OCI-LY7 (cell line): ENCODE data around the gene CD300C.

Source experiments
- EZH2phosphoT487 ChIP-seq: fragments of 200-600 bp; sonication (generic); IDR thresholded peaks from 2 replicates; pipeline ENCODE4 v1.6.1; 2018; ENCODE audit warnings: low read depth, borderline replicate concordance, mild to moderate bottlenecking, mixed run types, antibody characterized with exemption, low read length, moderate library complexity, mixed read lengths
- TF ChIP-seq, protein P1 (sequence below): fragments of 200-600 bp; sonication (generic); conservative IDR thresholded peaks from 2 replicates; pipeline ENCODE4 v1.5.1; 2014; ENCODE audit warnings: mild to moderate bottlenecking, antibody characterized with exemption, low read length, moderate library complexity, mixed read lengths

DNA sequence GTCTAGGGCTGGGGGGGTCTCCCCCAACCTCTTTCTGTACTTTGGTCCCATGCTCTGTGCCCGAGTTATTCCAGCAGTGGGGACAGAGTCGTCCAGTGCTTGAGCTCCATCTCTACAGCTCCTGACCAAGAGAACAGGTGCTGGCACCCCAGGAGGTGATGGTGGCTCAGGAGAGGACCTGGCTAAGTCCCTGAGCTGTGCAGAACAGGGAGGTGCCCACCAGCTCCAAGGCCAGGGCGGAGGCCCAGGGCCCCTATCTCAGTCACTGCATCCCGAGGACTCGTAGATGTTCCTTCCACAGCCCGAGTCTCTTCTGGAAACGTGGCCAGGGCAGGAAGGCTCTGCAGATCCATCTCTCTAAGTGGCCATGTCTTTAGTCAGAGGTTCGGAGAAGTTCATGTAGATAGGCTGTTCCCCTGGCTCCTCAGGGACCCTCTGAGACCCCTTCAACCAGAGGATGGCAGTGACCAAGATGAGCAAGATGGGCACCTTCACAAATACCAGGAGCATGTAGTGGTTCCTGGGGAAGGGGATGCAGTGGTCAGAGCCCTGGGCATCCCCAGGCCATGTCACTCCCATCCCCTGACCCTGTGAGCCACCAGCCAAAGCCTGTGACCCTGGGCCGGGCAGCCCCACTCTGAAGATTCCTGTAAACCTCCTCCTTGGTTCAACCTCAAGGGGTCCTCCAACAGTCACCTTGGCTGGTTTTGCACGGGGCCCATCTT is 23.4 kb downstream of the CD300C start:
- TF ChIP-seq, protein P1, sequence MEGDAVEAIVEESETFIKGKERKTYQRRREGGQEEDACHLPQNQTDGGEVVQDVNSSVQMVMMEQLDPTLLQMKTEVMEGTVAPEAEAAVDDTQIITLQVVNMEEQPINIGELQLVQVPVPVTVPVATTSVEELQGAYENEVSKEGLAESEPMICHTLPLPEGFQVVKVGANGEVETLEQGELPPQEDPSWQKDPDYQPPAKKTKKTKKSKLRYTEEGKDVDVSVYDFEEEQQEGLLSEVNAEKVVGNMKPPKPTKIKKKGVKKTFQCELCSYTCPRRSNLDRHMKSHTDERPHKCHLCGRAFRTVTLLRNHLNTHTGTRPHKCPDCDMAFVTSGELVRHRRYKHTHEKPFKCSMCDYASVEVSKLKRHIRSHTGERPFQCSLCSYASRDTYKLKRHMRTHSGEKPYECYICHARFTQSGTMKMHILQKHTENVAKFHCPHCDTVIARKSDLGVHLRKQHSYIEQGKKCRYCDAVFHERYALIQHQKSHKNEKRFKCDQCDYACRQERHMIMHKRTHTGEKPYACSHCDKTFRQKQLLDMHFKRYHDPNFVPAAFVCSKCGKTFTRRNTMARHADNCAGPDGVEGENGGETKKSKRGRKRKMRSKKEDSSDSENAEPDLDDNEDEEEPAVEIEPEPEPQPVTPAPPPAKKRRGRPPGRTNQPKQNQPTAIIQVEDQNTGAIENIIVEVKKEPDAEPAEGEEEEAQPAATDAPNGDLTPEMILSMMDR: no peak
- no peak for TF ChIP-seq EZH2phosphoT487
